Gastroesophageal sphincter (tissue), 3 donors: ENCODE results near the gene FGF5.

Experiments used
- EP300 ChIP-seq: sonication (generic); formaldehyde crosslinking; IDR thresholded peaks from one replicate; pipeline ENCODE4 v1.6.1; 2017; ENCODE audit warnings: antibody characterized with exemption, mild to moderate bottlenecking
- TF ChIP-seq, protein P1 (sequence below), 4 experiments: fragments of 200-600 bp in 2 of 4; fragments of 450-650 bp in 2 of 4; sonication (generic) in 1 of 4; IDR thresholded peaks; one replicate each; pipeline ENCODE4 v1.5.1; 2017 to 2019; ENCODE audit warnings: antibody characterized with exemption in 4 of 4, mild to moderate bottlenecking in 2 of 4, moderate library complexity in 2 of 4

DNA sequence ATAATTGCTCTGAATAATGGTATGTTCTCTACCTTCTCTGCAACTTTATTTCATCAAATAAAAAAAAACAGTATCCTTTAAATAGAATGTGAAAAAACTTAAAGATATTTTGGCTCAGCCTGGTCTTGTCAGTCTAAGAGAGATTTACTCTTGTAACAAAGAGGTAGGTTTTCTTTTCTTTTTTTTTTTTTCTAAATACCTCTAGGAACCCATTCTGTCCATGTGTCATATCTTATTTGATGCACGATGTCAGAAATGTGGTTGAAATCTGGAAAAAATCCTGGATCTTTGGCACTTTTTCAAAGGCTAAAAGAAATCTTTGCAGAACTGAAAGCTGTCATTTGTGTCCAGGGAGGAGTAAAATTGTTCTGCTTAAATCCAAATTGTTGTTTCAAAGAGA lies 17.3 kb upstream of the FGF5 start:
- TF ChIP-seq, protein P1, sequence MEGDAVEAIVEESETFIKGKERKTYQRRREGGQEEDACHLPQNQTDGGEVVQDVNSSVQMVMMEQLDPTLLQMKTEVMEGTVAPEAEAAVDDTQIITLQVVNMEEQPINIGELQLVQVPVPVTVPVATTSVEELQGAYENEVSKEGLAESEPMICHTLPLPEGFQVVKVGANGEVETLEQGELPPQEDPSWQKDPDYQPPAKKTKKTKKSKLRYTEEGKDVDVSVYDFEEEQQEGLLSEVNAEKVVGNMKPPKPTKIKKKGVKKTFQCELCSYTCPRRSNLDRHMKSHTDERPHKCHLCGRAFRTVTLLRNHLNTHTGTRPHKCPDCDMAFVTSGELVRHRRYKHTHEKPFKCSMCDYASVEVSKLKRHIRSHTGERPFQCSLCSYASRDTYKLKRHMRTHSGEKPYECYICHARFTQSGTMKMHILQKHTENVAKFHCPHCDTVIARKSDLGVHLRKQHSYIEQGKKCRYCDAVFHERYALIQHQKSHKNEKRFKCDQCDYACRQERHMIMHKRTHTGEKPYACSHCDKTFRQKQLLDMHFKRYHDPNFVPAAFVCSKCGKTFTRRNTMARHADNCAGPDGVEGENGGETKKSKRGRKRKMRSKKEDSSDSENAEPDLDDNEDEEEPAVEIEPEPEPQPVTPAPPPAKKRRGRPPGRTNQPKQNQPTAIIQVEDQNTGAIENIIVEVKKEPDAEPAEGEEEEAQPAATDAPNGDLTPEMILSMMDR (IDR thresholded peaks at IDR 0.05) = no peak
- TF ChIP-seq EP300 = no peak
